Activated CD8-positive, alpha-beta T cell treated with anti-CD3 and anti-CD28 coated beads, Interleukin-2, amount 10 ng/mL, durations not matched to agents 7 days and 5 days (primary cell): ENCODE results near the gene IL1RL2. TPM values are rescaled to one million over a fixed set of nuclear protein-coding genes. Genes with fewer than 3 reads are reported as not detected.

Source experiments
- ATAC-seq: fragments of 150-1000 bp; cut with Tn5 transposase; one replicate; pipeline ENCODE4 v1.10.0; 2021; ENCODE audit warnings: moderate library complexity
- CTCF ChIA-PET: fragments of 350-600 bp; sonication (Branson Sonifier 250); formaldehyde crosslinking; loops from one replicate; lab custom pipeline; 2021; ENCODE audit warnings: antibody characterized with exemption; lab: Charles Lee
- POLR2A ChIA-PET: fragments of 350-600 bp; sonication (Branson Sonifier 250); formaldehyde crosslinking; loops from one replicate; lab custom pipeline; 2021; ENCODE audit warnings: antibody characterized with exemption; lab: Charles Lee
- DNase-seq: peaks from one replicate; pipeline ENCODE4 v3.0.0-alpha.2; 2020
- H3K27ac Mint-ChIP-seq: one replicate; pipeline ENCODE4 v1.8.0; 2021; ENCODE audit warnings: mild to moderate bottlenecking, mixed read lengths
- H3K27me3 Mint-ChIP-seq: one replicate; pipeline ENCODE4 v1.8.0; 2021; ENCODE audit warnings: low read depth, mixed read lengths
- H3K36me3 Mint-ChIP-seq: one replicate; pipeline ENCODE4 v1.8.0; 2021; ENCODE audit warnings: low read depth, mixed read lengths
- H3K4me1 Mint-ChIP-seq: one replicate; pipeline ENCODE4 v1.8.0; 2021; ENCODE audit warnings: low read depth, mixed read lengths
- H3K4me3 Mint-ChIP-seq: one replicate; pipeline ENCODE4 v1.8.0; 2021; ENCODE audit warnings: mild to moderate bottlenecking, mixed read lengths
- H3K9me3 Mint-ChIP-seq: one replicate; pipeline ENCODE4 v1.8.0; 2022; ENCODE audit warnings: mixed read lengths; ENCODE audit not compliant: insufficient read depth
- total RNA-seq, 2 experiments: library from RNA; stranded (reverse); gene quantifications; one replicate each; pipeline ENCODE4 v1.2.3, GENCODE V29; 2021

Gene IL1RL2
- total RNA-seq, 2 experiments from 2014 or later: not detected

GRCh38 chr2:102166189-102166845 is 20.5 kb upstream of the IL1RL2 start:
- DNase-seq (no peak), ATAC-seq (no peak)
- no peak overlapping the region for H3K4me3 Mint-ChIP-seq
- CTCF ChIA-PET: interaction anchor here (0.6 to 1.8 kb wide), 3 partner anchors 74 to 283 kb away, joined by 3 to 6 read pairs (median 3); no protein-coding TSS in a partner anchor
- peaks cover 5% of the 10 kb centered on the region for H3K4me1 Mint-ChIP-seq
- H3K9me3 Mint-ChIP-seq: peaks cover 6% of the 10 kb centered on the region
- no peak overlapping the region for H3K27ac Mint-ChIP-seq
- H3K27me3 Mint-ChIP-seq: no peaks in the 10 kb centered on the region
- peaks cover 2% of the 10 kb centered on the region for H3K36me3 Mint-ChIP-seq
- POLR2A ChIA-PET: interaction anchor here (0.6 kb wide), 1 partner anchor 388 kb away, joined by 3 read pairs; no protein-coding TSS in a partner anchor

GRCh38 chr2:102168026-102168771 is 18.6 kb upstream of the IL1RL2 start:
- CTCF ChIA-PET: no interaction called here

GRCh38 chr2:102171946-102172345 is 14.9 kb upstream of the IL1RL2 start:
- ATAC-seq: no peak
- H3K36me3 Mint-ChIP-seq: peaks cover 2% of the 10 kb centered on the region
- peaks cover 2% of the 10 kb centered on the region for H3K27me3 Mint-ChIP-seq
- H3K27ac Mint-ChIP-seq: no peak overlapping the region
- no peak overlapping the region for H3K4me3 Mint-ChIP-seq
- DNase-seq: no peak
- no peaks in the 10 kb centered on the region for H3K9me3 Mint-ChIP-seq
- peaks cover 9% of the 10 kb centered on the region for H3K4me1 Mint-ChIP-seq
- POLR2A ChIA-PET: no interaction called here
- CTCF ChIA-PET: interaction anchor here (1.8 kb wide), 1 partner anchor 69 kb away, joined by 4 read pairs; no protein-coding TSS in a partner anchor

More at GRCh38 chr2:102168026-102168771, 18.6 kb upstream of the IL1RL2 start:
- POLR2A ChIA-PET: interaction anchor here (0.5 kb wide), 1 partner anchor 26 kb away, joined by 3 read pairs; no protein-coding TSS in a partner anchor
- Mint-ChIP-seq H3K36me3 (peaks cover 2% of the 10 kb centered on the region), H3K4me1 (peaks cover 14% of the 10 kb centered on the region), H3K9me3 (peaks cover 3% of the 10 kb centered on the region), H3K27ac (no peak overlapping the region), H3K4me3 (no peak overlapping the region), H3K27me3 (no peaks in the 10 kb centered on the region)
- no peak for DNase-seq
- ATAC-seq: no peak

- peaks cover under 1% of the 10 kb centered on the region for H3K36me3 Mint-ChIP-seq
- no peaks in the 10 kb centered on the region for H3K9me3 Mint-ChIP-seq
- CTCF ChIA-PET: interaction anchor here (1.8 kb wide), 1 partner anchor 68 kb away, joined by 4 read pairs; no protein-coding TSS in a partner anchor
- H3K27ac Mint-ChIP-seq: no peak overlapping the region
- no peak for ATAC-seq
- H3K27me3 Mint-ChIP-seq: peaks cover 3% of the 10 kb centered on the region
- H3K4me1 Mint-ChIP-seq: peaks cover 9% of the 10 kb centered on the region
- POLR2A ChIA-PET: no interaction called here
- no peak overlapping the region for H3K4me3 Mint-ChIP-seq
- DNase-seq: no peak
Observed at GRCh38 chr2:102172745-102173144, 14.1 kb upstream of the IL1RL2 start.

GRCh38 chr2:102176172-102176571 is 10.7 kb upstream of the IL1RL2 start:
- Mint-ChIP-seq H3K4me3 (no peak overlapping the region), H3K27ac (no peak overlapping the region), H3K9me3 (no peaks in the 10 kb centered on the region), H3K27me3 (peaks cover 6% of the 10 kb centered on the region), H3K36me3 (no peaks in the 10 kb centered on the region), H3K4me1 (peaks cover 9% of the 10 kb centered on the region)
- POLR2A ChIA-PET: no interaction called here
- ATAC-seq (no peak), DNase-seq (no peak)
- CTCF ChIA-PET: no interaction called here

- no peak for DNase-seq
- ChIA-PET CTCF (no interaction called here), POLR2A (interaction anchor here (0.6 kb wide), 1 partner anchor 18 kb away, joined by 3 read pairs; no protein-coding TSS in a partner anchor)
- H3K9me3 Mint-ChIP-seq: no peaks in the 10 kb centered on the region
- peaks cover 2% of the 10 kb centered on the region for H3K4me1 Mint-ChIP-seq
- no peaks in the 10 kb centered on the region for H3K36me3 Mint-ChIP-seq
- H3K4me3 Mint-ChIP-seq: no peak overlapping the region
- H3K27me3 Mint-ChIP-seq: peaks cover 13% of the 10 kb centered on the region
- no peak for ATAC-seq
- no peak overlapping the region for H3K27ac Mint-ChIP-seq
Observed at GRCh38 chr2:102177814-102178478, 8.9 kb upstream of the IL1RL2 start.

- no peak overlapping the region for H3K4me3 Mint-ChIP-seq
- H3K36me3 Mint-ChIP-seq: no peaks in the 10 kb centered on the region
- H3K9me3 Mint-ChIP-seq: no peaks in the 10 kb centered on the region
- no peaks in the 10 kb centered on the region for H3K4me1 Mint-ChIP-seq
- ATAC-seq: no peak
- no peak overlapping the region for H3K27ac Mint-ChIP-seq
- CTCF ChIA-PET: no interaction called here
- DNase-seq: no peak
- POLR2A ChIA-PET: no interaction called here
- peaks cover 16% of the 10 kb centered on the region for H3K27me3 Mint-ChIP-seq
Observed at GRCh38 chr2:102179061-102179460, 7.8 kb upstream of the IL1RL2 start.

GRCh38 chr2:102179788-102180686 is 6.8 kb upstream of the IL1RL2 start:
- DNase-seq (no peak), ATAC-seq (no peak)
- H3K36me3 Mint-ChIP-seq: no peaks in the 10 kb centered on the region
- no peak overlapping the region for H3K4me3 Mint-ChIP-seq
- H3K27me3 Mint-ChIP-seq: peaks cover 16% of the 10 kb centered on the region
- no peak overlapping the region for H3K27ac Mint-ChIP-seq
- ChIA-PET CTCF (no interaction called here), POLR2A (interaction anchor here (0.6 kb wide), 1 partner anchor 624 kb away, joined by 3 read pairs; no protein-coding TSS in a partner anchor)
- H3K9me3 Mint-ChIP-seq: no peaks in the 10 kb centered on the region
- H3K4me1 Mint-ChIP-seq: peaks cover 2% of the 10 kb centered on the region

- ATAC-seq (no peak), DNase-seq (no peak)
- CTCF ChIA-PET: no interaction called here
- Mint-ChIP-seq H3K27me3 (peaks cover 14% of the 10 kb centered on the region), H3K36me3 (no peaks in the 10 kb centered on the region), H3K27ac (no peak overlapping the region), H3K9me3 (no peaks in the 10 kb centered on the region), H3K4me1 (peaks cover 8% of the 10 kb centered on the region), H3K4me3 (no peak overlapping the region)
- POLR2A ChIA-PET: no interaction called here
Observed at GRCh38 chr2:102180687-102180999, 6.2 kb upstream of the IL1RL2 start.

- ATAC-seq: no peak
- Mint-ChIP-seq H3K9me3 (no peaks in the 10 kb centered on the region), H3K27ac (no peak overlapping the region), H3K4me3 (no peak overlapping the region), H3K4me1 (peaks cover 8% of the 10 kb centered on the region), H3K36me3 (no peaks in the 10 kb centered on the region), H3K27me3 (peaks cover 14% of the 10 kb centered on the region)
- POLR2A ChIA-PET: interaction anchor here (0.6 kb wide), 1 partner anchor 68 kb away, joined by 3 read pairs; no protein-coding TSS in a partner anchor
- CTCF ChIA-PET: no interaction called here
- DNase-seq: no peak
Observed at GRCh38 chr2:102181376-102181775, 5.4 kb upstream of the IL1RL2 start.
